Fibroblast of lung (primary cell): ENCODE measurements around the gene CYTIP.

Experiments used
- EZH2 ChIP-seq: IDR thresholded peaks from 2 replicates; pipeline ENCODE4 v1.5.1; 2012; ENCODE audit warnings: low read length, control low read depth, mild to moderate bottlenecking; ENCODE audit errors: missing control alignments
- TF ChIP-seq, protein P1 (sequence below), 2 donors: IDR thresholded peaks in 1 of 2; conservative IDR thresholded peaks in 1 of 2; 1 replicate in 1 of 2; 2 replicates in 1 of 2; pipeline ENCODE4 v1.5.1; 2011 to 2012; ENCODE audit warnings: low read length in 2 of 2, control low read depth in 1 of 2, inconsistent platforms in 1 of 2, low read depth in 1 of 2, mild to moderate bottlenecking in 1 of 2

DNA sequence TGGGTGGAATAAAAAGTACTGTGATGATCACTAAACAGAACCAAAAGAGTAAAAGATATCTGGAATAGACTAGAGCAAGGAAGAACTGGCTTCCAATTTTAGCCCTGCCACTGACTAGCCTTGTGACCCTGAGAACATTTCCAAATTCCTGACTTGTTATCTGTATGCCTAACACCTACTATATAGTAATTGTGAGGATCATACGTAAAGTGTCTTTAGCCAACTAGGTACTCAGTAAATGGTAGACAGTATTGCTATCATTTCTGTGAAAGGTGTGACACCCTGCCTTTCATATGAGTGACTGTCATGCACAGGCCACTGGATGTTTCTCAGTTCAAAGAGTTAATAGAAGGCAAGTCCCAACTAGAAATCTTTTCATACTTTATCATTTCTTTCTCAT, 29.8 kb downstream of the CYTIP start:
- TF ChIP-seq, protein P1, sequence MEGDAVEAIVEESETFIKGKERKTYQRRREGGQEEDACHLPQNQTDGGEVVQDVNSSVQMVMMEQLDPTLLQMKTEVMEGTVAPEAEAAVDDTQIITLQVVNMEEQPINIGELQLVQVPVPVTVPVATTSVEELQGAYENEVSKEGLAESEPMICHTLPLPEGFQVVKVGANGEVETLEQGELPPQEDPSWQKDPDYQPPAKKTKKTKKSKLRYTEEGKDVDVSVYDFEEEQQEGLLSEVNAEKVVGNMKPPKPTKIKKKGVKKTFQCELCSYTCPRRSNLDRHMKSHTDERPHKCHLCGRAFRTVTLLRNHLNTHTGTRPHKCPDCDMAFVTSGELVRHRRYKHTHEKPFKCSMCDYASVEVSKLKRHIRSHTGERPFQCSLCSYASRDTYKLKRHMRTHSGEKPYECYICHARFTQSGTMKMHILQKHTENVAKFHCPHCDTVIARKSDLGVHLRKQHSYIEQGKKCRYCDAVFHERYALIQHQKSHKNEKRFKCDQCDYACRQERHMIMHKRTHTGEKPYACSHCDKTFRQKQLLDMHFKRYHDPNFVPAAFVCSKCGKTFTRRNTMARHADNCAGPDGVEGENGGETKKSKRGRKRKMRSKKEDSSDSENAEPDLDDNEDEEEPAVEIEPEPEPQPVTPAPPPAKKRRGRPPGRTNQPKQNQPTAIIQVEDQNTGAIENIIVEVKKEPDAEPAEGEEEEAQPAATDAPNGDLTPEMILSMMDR (conservative IDR thresholded peaks at IDR 0.05 in 1 of 2, IDR thresholded peaks at IDR 0.05 in 1 of 2; ENCODE audit: low read depth in 1 of 2, low read length in 2 of 2): no peak
- TF ChIP-seq EZH2: no peak
